Breast epithelium (tissue), 3 donors: ENCODE data around the gene ADAM22.

Source experiments
- POLR2AphosphoS5 ChIP-seq, 3 donors: sonication (generic); formaldehyde crosslinking; IDR thresholded peaks; one replicate each; pipeline ENCODE4 v1.6.1; 2017; ENCODE audit warnings: antibody characterized with exemption in 3 of 3
- TF ChIP-seq, protein P1 (sequence below), 3 donors: fragments of 450-650 bp; IDR thresholded peaks; one replicate each; pipeline ENCODE4 v1.5.1; 2016 to 2017; ENCODE audit warnings: antibody characterized with exemption in 3 of 3, mild to moderate bottlenecking in 3 of 3, moderate library complexity in 3 of 3

DNA sequence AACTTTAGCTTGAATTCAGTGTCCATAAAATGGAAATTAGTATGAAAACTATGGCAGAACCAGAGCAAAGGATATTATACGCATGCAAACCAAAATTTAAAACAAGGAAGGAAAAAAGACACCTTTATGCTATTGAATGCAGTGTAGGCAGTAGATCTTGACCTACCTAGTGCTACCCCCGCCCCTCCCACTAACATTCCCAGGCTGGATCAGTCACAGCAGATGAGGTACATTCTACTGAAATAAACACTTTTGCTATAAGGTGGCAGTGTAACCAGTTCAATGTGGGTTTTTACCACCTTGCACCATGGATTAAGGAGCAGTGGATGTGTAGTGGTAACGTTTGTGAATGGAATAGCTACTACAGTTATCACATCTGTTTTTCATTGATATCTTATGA is 257.9 kb downstream of the ADAM22 start:
- TF ChIP-seq, protein P1, sequence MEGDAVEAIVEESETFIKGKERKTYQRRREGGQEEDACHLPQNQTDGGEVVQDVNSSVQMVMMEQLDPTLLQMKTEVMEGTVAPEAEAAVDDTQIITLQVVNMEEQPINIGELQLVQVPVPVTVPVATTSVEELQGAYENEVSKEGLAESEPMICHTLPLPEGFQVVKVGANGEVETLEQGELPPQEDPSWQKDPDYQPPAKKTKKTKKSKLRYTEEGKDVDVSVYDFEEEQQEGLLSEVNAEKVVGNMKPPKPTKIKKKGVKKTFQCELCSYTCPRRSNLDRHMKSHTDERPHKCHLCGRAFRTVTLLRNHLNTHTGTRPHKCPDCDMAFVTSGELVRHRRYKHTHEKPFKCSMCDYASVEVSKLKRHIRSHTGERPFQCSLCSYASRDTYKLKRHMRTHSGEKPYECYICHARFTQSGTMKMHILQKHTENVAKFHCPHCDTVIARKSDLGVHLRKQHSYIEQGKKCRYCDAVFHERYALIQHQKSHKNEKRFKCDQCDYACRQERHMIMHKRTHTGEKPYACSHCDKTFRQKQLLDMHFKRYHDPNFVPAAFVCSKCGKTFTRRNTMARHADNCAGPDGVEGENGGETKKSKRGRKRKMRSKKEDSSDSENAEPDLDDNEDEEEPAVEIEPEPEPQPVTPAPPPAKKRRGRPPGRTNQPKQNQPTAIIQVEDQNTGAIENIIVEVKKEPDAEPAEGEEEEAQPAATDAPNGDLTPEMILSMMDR (IDR thresholded peaks at IDR 0.05): no peak
- no peak for TF ChIP-seq POLR2AphosphoS5 (IDR thresholded peaks at IDR 0.05)
